Erythroblast (primary cell): ENCODE results near the gene ARHGAP26.

Source experiments
- DNase-seq, 2 experiments: peaks; one replicate each; lab custom pipeline; 2025; lab: John Stamatoyannopoulos, UW
- GATA1 ChIP-seq: IDR thresholded peaks from 2 replicates; pipeline ENCODE4 v1.6.1; 2011; ENCODE audit warnings: low read depth, mild to moderate bottlenecking, control low read depth, low read length, moderate library complexity
- POLR2A ChIP-seq: IDR thresholded peaks from 2 replicates; pipeline ENCODE4 v1.6.1; 2011; ENCODE audit warnings: mild to moderate bottlenecking, low read length

ARHGAP26 gene

GRCh38 chr5:143263272-143263810, 493.2 kb downstream of the ARHGAP26 start:
- TF ChIP-seq GATA1 (no peak), POLR2A (no peak)

GRCh38 chr5:143265995-143266394, 495.8 kb downstream of the ARHGAP26 start:
- TF ChIP-seq POLR2A, result no peak
- TF ChIP-seq GATA1, result no peak

More at GRCh38 chr5:143263272-143263810, 493.2 kb downstream of the ARHGAP26 start:
- DNase-seq, result no peak

GRCh38 chr5:143267186-143267585, 497.0 kb downstream of the ARHGAP26 start:
- TF ChIP-seq GATA1 (no peak), POLR2A (no peak)
- no peak for DNase-seq

More at GRCh38 chr5:143265995-143266394, 495.8 kb downstream of the ARHGAP26 start:
- no peak for DNase-seq

- TF ChIP-seq GATA1 (no peak), POLR2A (no peak)
These were observed 498.2 kb downstream of the ARHGAP26 start for GRCh38 chr5:143268388-143268787.

GRCh38 chr5:143271431-143271830, 501.3 kb downstream of the ARHGAP26 start:
- TF ChIP-seq GATA1, result no peak
- no peak for TF ChIP-seq POLR2A
- DNase-seq, result no peak

More at GRCh38 chr5:143268388-143268787, 498.2 kb downstream of the ARHGAP26 start:
- no peak for DNase-seq

- DNase-seq, result peak in 1 of 2 experiments; percentile 9
- TF ChIP-seq GATA1, result no peak
- no peak for TF ChIP-seq POLR2A
These were observed 504.8 kb downstream of the ARHGAP26 start for GRCh38 chr5:143274952-143275351.

GRCh38 chr5:143275512-143276363, 505.6 kb downstream of the ARHGAP26 start:
- DNase-seq, result no peak
- TF ChIP-seq POLR2A (no peak), GATA1 (no peak)

- no peak for DNase-seq
- no peak for TF ChIP-seq GATA1
- TF ChIP-seq POLR2A, result no peak
These were observed 507.4 kb downstream of the ARHGAP26 start for GRCh38 chr5:143277536-143277935.
